PFSK-1 (cell line): Measurements from ENCODE around the gene ITPA.

Source experiments
- POLR2AphosphoS5 ChIP-seq: IDR thresholded peaks from 2 replicates; pipeline ENCODE4 v1.6.1; 2012; ENCODE audit warnings: low read depth, mild to moderate bottlenecking, control low read depth, low read length, moderate library complexity
- TAF1 ChIP-seq: IDR thresholded peaks from 2 replicates; pipeline ENCODE4 v1.6.1; 2012; ENCODE audit warnings: low read length, control low read depth, borderline replicate concordance; ENCODE audit not compliant: insufficient read depth
- TF ChIP-seq, protein P1 (sequence below), 2 experiments: IDR thresholded peaks; 2 replicates each; pipeline versions ENCODE4 v1.6.1 to v1.8.0; 2011 to 2012; ENCODE audit warnings: low read depth in 2 of 2, low read length in 2 of 2, control low read depth in 1 of 2, inconsistent platforms in 1 of 2, mild to moderate bottlenecking in 1 of 2, moderate library complexity in 1 of 2; ENCODE audit not compliant: insufficient read depth in 1 of 2

DNA sequence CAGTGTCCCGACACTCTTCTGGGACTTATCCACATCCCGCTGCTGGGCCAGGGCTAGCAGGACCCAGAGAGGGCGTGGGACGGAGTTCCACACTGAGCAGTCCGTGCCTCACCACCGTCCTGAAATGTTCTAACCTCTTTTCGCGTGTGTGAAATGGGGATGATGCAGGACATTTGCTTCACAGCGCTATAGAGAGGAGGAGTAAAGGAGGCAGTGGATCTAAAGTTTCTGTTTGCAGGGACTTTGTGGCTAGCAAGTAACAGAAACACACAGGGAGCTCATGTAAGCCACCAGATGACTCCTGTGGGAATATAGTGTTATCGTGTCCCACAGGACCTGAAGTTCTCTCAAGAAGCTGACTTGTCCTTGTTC, 634 bp downstream of the ITPA start:
- TF ChIP-seq, protein P1, sequence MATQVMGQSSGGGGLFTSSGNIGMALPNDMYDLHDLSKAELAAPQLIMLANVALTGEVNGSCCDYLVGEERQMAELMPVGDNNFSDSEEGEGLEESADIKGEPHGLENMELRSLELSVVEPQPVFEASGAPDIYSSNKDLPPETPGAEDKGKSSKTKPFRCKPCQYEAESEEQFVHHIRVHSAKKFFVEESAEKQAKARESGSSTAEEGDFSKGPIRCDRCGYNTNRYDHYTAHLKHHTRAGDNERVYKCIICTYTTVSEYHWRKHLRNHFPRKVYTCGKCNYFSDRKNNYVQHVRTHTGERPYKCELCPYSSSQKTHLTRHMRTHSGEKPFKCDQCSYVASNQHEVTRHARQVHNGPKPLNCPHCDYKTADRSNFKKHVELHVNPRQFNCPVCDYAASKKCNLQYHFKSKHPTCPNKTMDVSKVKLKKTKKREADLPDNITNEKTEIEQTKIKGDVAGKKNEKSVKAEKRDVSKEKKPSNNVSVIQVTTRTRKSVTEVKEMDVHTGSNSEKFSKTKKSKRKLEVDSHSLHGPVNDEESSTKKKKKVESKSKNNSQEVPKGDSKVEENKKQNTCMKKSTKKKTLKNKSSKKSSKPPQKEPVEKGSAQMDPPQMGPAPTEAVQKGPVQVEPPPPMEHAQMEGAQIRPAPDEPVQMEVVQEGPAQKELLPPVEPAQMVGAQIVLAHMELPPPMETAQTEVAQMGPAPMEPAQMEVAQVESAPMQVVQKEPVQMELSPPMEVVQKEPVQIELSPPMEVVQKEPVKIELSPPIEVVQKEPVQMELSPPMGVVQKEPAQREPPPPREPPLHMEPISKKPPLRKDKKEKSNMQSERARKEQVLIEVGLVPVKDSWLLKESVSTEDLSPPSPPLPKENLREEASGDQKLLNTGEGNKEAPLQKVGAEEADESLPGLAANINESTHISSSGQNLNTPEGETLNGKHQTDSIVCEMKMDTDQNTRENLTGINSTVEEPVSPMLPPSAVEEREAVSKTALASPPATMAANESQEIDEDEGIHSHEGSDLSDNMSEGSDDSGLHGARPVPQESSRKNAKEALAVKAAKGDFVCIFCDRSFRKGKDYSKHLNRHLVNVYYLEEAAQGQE (IDR thresholded peaks at IDR 0.05; ENCODE audit: insufficient read depth in 1 of 2, low read depth in 2 of 2, low read length in 2 of 2): no peak
- TF ChIP-seq POLR2AphosphoS5: no peak
- no peak for TF ChIP-seq TAF1
